Keratinocyte (primary cell): Measurements from ENCODE around the gene RASA3. TPM values are rescaled to one million over a fixed set of nuclear protein-coding genes. Genes with fewer than 3 reads are reported as not detected.

Experiments
- DNase-seq: peaks from one replicate; pipeline ENCODE4 v3.0.0-alpha.2; 2011; ENCODE audit warnings: low read depth, missing footprints, low spot score
- FAIRE-seq: peaks from 2 replicates; lab custom pipeline; 2011; peaks lifted over from hg19 to GRCh38; lab: Jason Lieb, UNC
- H2AFZ ChIP-seq: 2 replicates; pipeline ENCODE4 v1.6.0; 2012; ENCODE audit warnings: low read length, control low read depth, inconsistent platforms; ENCODE audit not compliant: control insufficient read depth
- H3K27ac ChIP-seq: 2 replicates; pipeline ENCODE4 v1.5.1; 2011; ENCODE audit warnings: low read length; ENCODE audit not compliant: control insufficient read depth, insufficient read depth
- H3K27me3 ChIP-seq: 3 replicates; pipeline ENCODE4 v1.6.0; 2011; ENCODE audit warnings: low read length; ENCODE audit not compliant: control insufficient read depth, insufficient read depth; ENCODE audit errors: extremely low read depth
- H3K36me3 ChIP-seq, 2 experiments: 2 replicates in 1 of 2; 3 replicates in 1 of 2; pipeline ENCODE4 v1.5.1; 2011; ENCODE audit warnings: low read length in 2 of 2, mild to moderate bottlenecking in 1 of 2; ENCODE audit not compliant: control insufficient read depth in 2 of 2, insufficient read depth in 2 of 2; ENCODE audit errors: extremely low read depth in 1 of 2
- H3K4me1 ChIP-seq: 3 replicates; pipeline ENCODE4 v1.5.1; 2011; ENCODE audit warnings: low read length; ENCODE audit not compliant: control insufficient read depth, insufficient read depth; ENCODE audit errors: extremely low read depth
- H3K4me2 ChIP-seq: 3 replicates; pipeline ENCODE4 v1.6.0; 2011; ENCODE audit warnings: low read depth, low read length; ENCODE audit not compliant: control insufficient read depth, insufficient read depth; ENCODE audit errors: extremely low read depth
- H3K4me3 ChIP-seq, 3 experiments: fragments of 200-600 bp in 1 of 3; sonication (generic) in 1 of 3; 2 replicates in 2 of 3; 3 replicates in 1 of 3; pipeline ENCODE4 v1.5.1; 2011 to 2016; ENCODE audit warnings: low read length in 3 of 3, mild to moderate bottlenecking in 3 of 3, control low read depth in 2 of 3, inconsistent platforms in 1 of 3, low read depth in 1 of 3, mixed read lengths in 1 of 3, mixed run types in 1 of 3, moderate library complexity in 1 of 3; ENCODE audit not compliant: control insufficient read depth in 2 of 3, insufficient read depth in 2 of 3; ENCODE audit errors: extremely low read depth in 1 of 3
- H3K79me2 ChIP-seq: 2 replicates; pipeline ENCODE4 v1.6.0; 2012; ENCODE audit warnings: low read length; ENCODE audit not compliant: control insufficient read depth, insufficient read depth
- H3K9ac ChIP-seq: 3 replicates; pipeline ENCODE4 v1.6.0; 2011; ENCODE audit warnings: low read length; ENCODE audit not compliant: control insufficient read depth, insufficient read depth; ENCODE audit errors: extremely low read depth
- H3K9me1 ChIP-seq: 3 replicates; pipeline ENCODE4 v1.6.0; 2011; ENCODE audit warnings: low read length; ENCODE audit not compliant: control insufficient read depth, insufficient read depth; ENCODE audit errors: extremely low read depth
- H3K9me3 ChIP-seq: 2 replicates; pipeline ENCODE4 v1.5.1; 2012; ENCODE audit warnings: low read depth, low read length; ENCODE audit not compliant: control insufficient read depth
- H4K20me1 ChIP-seq: 3 replicates; pipeline ENCODE4 v1.6.0; 2011; ENCODE audit warnings: low read length; ENCODE audit not compliant: control insufficient read depth, insufficient read depth; ENCODE audit errors: extremely low read depth
- EZH2 ChIP-seq: IDR thresholded peaks from one replicate; pipeline ENCODE4 v1.6.1; 2012; ENCODE audit warnings: inconsistent platforms, mild to moderate bottlenecking, low read length, moderate library complexity
- dilution Hi-C: fragments of 300-500 bp; cut with MboI; formaldehyde crosslinking; loops from one replicate; pipeline ENCODE4 v1.7.0; 2020; ENCODE audit warnings: low sequenced_read_pairs; ENCODE audit not compliant: extremely low pct_ligation_motif_present
- polyA plus RNA-seq, 5 experiments: library from polyadenylated mRNA; depleted of rRNA in 3 of 5; stranded (reverse) in 3 of 5; stranded (forward) in 1 of 5; unstranded in 1 of 5; fragments of >200 nt; gene quantifications; 1 replicate in 1 of 5; 2 replicates in 3 of 5; 3 replicates in 1 of 5; pipeline versions ENCODE4 v1.2.1 to v1.2.3, GENCODE V29; 2011 to 2012; ENCODE audit warnings: missing spikeins in 2 of 5, low read depth in 1 of 5, low replicate concordance in 1 of 5
- TF ChIP-seq, protein P1 (sequence below), 3 experiments: IDR thresholded peaks in 1 of 3; conservative IDR thresholded peaks in 1 of 3; optimal IDR thresholded peaks in 1 of 3; 2 replicates in 2 of 3; 3 replicates in 1 of 3; pipeline versions ENCODE3 to v1.5.1; 2011; ENCODE audit warnings: low read length in 3 of 3, mild to moderate bottlenecking in 3 of 3, moderate library complexity in 2 of 3, control low read depth in 1 of 3, inconsistent platforms in 1 of 3; ENCODE audit not compliant: insufficient read depth in 2 of 3; ENCODE audit errors: extremely low read depth in 1 of 3

RASA3 gene
- polyA plus RNA-seq, 1 donor (not counting 4 experiments of a cell fraction or from before 2014, with no cell fraction given) = 4.1 TPM

DNA sequence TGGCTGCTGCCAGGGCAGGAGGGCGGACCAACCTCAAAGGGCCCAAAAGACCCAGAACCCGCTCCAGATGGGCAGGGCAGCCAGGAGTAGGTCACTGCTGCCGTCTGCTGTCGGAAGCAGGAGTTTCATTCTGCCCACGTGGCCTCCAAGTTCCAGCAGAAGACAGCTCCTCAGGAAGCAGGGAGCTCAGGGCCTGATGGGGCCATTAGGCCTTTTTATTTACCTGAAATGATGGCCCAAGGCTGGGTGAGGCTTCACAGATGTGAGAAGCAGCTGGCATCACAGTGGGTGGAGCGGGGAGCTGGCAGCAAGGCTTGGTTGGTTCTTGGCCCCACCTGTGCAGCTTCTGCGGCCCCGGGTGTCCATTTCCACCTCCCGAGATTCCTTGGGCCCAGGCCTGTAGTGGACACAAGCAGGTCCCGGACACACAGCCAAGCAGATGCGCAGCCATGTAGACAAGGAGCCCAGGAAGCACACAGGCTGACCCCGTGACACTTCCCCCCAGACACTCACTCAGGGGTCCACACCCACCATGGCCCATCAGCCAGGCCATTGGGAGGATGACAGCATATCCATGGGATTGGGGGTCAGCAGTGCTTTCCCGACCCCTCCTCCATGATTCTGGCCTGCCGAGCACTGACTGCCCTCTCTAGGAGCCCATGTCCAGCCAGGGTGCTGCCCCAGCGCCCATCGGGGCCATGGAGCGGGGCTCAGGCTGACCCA, 185.0 kb downstream of the RASA3 start:
- Histone ChIP-seq H4K20me1 (no peaks in the 10 kb centered on the region), H3K79me2 (no peaks in the 10 kb centered on the region), H3K9me1 (no peaks in the 10 kb centered on the region), H3K27ac (no peak overlapping the region), H3K4me1 (peaks cover 8% of the 10 kb centered on the region), H3K36me3 (no peaks in the 10 kb centered on the region), H2AFZ (no peak overlapping the region), H3K9me3 (no peaks in the 10 kb centered on the region), H3K4me2 (no peak overlapping the region), H3K27me3 (peaks cover 5% of the 10 kb centered on the region), H3K9ac (no peak overlapping the region), H3K4me3 (no peak overlapping the region)
- dilution Hi-C loops = no loop called here
- TF ChIP-seq EZH2 = no peak
- TF ChIP-seq, protein P1, sequence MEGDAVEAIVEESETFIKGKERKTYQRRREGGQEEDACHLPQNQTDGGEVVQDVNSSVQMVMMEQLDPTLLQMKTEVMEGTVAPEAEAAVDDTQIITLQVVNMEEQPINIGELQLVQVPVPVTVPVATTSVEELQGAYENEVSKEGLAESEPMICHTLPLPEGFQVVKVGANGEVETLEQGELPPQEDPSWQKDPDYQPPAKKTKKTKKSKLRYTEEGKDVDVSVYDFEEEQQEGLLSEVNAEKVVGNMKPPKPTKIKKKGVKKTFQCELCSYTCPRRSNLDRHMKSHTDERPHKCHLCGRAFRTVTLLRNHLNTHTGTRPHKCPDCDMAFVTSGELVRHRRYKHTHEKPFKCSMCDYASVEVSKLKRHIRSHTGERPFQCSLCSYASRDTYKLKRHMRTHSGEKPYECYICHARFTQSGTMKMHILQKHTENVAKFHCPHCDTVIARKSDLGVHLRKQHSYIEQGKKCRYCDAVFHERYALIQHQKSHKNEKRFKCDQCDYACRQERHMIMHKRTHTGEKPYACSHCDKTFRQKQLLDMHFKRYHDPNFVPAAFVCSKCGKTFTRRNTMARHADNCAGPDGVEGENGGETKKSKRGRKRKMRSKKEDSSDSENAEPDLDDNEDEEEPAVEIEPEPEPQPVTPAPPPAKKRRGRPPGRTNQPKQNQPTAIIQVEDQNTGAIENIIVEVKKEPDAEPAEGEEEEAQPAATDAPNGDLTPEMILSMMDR (optimal IDR thresholded peaks at IDR 0.05 in 1 of 3, IDR thresholded peaks at IDR 0.05 in 1 of 3, conservative IDR thresholded peaks at IDR 0.05 in 1 of 3; ENCODE audit: extremely low read depth in 1 of 3, insufficient read depth in 2 of 3, low read length in 3 of 3) = peak in 2 of 3 experiments; percentile 70 to 94
- DNase-seq (no peak), FAIRE-seq (no peak)

DNA sequence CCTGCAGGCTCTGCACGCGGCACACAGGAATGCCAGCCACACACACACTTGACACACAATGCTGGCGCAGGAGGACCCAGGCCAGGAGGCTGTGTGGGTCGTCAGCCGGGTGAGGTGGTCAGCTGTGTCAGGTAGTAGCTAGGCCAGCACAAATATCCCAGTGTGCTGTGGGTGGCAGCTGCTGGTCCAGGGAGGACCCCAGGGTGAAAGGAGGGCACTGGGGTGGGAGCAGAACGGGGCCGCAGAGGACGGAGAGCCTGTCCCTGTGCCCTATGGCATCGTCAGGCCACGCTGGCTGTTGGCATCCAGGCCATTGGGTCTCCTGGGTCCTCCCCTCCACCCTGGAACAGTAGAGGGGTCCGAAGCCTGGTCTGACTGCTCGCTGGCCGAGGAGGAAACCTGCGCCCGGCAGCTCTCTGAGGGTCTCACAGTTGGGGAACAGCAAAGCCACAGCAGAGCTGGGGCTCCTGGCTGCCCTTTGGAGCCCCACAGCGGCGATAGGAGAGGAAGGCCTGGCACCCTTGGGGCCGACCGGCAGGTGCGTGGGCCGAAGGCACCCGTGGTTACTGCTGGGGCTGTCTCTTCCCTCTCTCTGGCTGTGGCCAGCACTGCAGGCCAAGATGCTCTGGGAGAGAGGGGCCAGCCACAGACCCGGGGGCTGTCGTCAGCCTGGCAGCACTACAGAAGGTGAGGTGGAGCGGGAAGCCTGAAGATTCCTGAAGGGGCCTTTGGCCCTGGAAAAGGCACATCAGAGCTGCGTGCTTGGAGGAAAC, 185.8 kb downstream of the RASA3 start:
- Histone ChIP-seq H3K4me3 (no peak overlapping the region), H3K27ac (no peak overlapping the region), H2AFZ (no peak overlapping the region), H3K4me2 (no peak overlapping the region), H3K9me3 (no peaks in the 10 kb centered on the region), H3K4me1 (peaks cover 8% of the 10 kb centered on the region), H3K36me3 (no peaks in the 10 kb centered on the region), H3K79me2 (no peaks in the 10 kb centered on the region), H4K20me1 (no peaks in the 10 kb centered on the region), H3K27me3 (peaks cover 5% of the 10 kb centered on the region), H3K9me1 (no peaks in the 10 kb centered on the region), H3K9ac (no peak overlapping the region)
- no peak for TF ChIP-seq EZH2
- TF ChIP-seq, protein P1 (optimal IDR thresholded peaks at IDR 0.05 in 1 of 3, IDR thresholded peaks at IDR 0.05 in 1 of 3, conservative IDR thresholded peaks at IDR 0.05 in 1 of 3; ENCODE audit: extremely low read depth in 1 of 3, insufficient read depth in 2 of 3, low read length in 3 of 3) = no peak
- FAIRE-seq = no peak
- dilution Hi-C loops = no loop called here
- DNase-seq = no peak
